GM18499 (cell line): ENCODE results near the gene GPR160.

Experiments used
- ATAC-seq: cut with Tn5 transposase; IDR thresholded peaks from one replicate; pipeline ENCODE4 v1.9.1; 2021; ENCODE audit warnings: moderate number of reproducible peaks; ENCODE audit not compliant: insufficient read depth, unreplicated experiment

Gene GPR160

DNA sequence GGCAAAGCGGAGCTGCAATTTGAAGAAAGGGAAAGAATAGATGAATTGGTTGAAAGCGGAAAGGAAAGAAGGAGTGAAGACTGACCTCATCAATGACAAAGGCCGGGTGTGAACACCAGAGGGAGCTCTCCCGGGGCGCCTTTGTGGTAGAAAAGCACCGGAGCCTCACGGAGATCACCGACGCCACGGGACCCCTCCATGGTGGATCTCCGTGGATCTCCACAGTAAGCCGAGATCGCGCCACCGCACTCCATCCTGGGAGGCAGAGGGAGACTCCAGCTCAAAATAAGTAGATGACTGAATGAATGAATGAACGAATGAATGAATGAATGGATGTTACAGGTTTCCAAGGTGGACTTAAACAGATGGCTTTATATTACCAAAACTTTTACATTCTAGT, 25.0 kb downstream of the GPR160 start:
- ATAC-seq: no peak

- ATAC-seq: no peak
Observed at GRCh38 chr3:170063691-170064090, 25.9 kb downstream of the GPR160 start.

DNA sequence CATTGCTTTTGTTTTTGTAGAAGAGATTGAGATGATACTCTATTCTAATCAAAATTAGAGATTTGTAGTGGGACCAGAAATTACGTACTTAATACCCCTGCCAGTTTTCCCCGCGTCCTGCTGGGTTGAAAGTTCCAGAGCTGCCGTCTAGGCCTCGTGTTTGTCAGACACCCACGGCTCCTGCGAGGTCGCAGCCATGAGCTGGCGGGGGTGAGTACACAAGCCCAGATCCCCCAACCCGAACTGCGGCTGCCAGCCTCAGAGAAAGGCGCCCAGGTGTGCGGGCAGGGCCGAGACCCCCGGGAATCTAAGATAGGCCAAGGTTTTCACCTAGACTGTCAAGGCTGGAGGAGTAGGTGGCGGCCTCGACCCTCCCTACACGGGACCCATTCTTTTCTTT, 26.3 kb downstream of the GPR160 start:
- ATAC-seq: no peak

DNA sequence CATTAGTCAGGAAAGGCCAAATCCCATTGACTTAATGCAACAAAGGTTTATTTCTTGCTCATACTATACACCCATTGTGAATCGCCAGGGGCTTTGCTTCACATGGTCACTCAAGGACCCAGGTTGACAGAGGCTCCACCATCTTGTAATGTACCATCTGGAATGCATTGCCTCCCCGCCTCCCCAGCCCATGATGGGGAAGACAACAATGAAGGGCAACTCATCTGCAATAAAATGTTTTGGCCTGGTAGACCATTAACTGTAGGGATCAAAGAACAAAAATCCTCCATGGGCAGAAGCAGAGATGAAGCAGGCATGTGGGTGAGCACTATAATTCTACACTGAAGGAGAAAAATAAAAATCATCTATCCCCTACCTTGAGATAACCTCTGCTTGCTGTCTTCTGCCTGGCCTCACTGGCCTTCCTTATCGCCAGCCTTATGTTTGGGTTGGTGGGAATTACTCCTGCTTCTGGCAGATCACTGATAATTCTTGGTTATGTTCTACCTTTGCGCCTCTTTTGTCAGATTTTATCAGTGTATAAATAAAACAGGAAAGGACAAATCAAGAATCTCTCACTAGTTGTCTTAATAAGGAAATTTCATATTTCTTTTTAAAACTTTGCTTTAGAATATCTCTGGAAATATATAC, 37.8 kb downstream of the GPR160 start:
- ATAC-seq: no peak

GRCh38 chr3:170076715-170077238, 39.0 kb downstream of the GPR160 start:
- ATAC-seq: no peak

DNA sequence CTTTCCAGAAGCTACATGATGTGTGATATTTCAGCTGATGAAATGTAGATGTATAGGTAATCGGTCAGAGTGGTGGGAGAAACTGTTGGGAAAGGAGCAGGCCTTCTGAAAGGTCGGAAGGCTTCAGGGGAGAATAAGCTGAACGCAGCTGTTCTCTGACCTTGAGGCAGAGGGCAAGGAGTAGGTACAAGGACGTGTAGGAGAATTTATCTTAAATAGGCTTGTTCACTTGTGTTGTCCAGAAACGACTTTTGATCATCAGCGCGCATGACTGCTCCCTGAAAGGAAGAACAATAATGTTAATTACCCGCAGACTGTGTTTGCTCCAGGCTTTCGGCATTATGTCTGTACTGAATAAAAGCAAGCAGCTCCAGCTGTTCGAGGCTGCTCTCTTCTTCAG, 39.6 kb downstream of the GPR160 start:
- no peak for ATAC-seq

DNA sequence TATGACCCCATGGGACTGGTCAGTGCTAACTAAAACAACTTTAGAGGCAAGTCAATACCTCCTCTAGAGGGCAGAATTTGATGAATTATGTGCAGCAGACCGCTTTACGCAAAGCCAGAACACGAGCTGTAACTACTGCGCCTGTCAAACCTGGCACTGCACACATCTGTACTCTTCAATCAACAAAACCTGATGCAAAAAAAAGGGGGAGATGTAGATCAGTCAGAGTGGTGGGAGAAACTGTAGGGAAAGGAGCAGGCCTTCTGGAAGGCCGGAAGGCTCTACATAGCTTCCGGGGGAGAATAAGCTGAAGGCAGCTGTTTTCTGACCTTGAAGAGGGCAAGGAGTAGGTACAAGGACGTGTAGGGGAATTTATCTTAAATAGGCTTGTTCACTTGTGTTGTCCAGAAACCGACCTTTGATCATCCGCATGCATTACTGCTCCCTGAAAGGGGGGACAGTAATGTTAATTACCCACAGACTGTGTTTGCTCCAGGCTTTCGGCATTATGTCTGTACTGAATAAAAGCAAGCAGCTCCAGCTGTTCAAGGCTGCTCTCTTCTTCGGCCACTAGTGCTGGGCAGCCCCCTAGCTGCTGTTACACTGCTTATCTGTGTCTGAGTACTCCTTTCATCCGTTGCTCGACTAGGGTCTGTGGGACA, 41.0 kb downstream of the GPR160 start:
- ATAC-seq: no peak

DNA sequence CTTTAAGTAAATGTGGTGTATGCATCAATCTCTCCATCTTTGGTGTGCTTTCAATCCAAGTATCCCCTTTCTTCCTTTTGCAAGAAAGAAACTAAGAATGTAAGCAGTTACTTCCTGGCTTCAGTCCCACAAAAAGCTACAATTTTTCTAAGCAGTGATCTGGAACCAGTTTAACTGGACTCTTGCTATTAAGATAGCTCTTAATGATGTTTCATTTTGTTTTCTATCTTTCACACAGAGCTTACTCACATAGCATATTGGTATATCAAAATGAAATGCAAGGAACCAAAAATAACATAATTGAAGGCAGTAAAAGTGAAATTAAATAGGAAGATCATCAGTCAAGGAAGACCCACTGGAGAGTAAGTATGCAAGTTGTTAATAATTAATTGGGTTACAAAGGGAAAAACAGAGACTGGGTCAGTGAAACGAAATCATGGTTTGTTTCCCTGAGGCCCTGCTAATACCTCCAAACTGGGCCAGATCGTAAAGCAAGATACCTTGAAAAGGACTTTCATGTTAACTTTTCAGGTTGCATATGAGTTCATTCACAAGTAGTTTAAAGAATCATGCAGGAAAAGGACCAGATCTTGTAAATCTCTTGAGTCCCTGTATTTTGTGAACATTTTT, 41.9 kb downstream of the GPR160 start:
- no peak for ATAC-seq

DNA sequence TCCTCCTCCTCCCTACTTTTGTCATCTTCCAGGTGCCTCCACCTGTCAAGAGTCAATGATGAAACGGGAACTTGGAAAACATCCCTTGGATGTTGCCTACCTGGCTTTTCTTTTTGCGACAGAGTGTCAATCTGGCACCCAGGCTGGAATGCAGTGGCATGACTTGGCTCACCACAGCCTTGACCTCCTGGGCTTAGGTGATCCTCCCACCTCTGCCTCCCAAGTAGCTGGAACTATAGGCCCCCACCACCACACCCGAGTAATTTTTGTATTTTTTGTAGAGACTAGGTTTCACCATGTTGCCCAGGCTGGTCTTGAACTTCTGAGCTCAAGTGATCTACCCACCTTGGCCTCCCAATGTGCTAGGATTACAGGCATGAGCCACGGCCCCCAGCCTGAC, 42.8 kb downstream of the GPR160 start:
- no peak for ATAC-seq

DNA sequence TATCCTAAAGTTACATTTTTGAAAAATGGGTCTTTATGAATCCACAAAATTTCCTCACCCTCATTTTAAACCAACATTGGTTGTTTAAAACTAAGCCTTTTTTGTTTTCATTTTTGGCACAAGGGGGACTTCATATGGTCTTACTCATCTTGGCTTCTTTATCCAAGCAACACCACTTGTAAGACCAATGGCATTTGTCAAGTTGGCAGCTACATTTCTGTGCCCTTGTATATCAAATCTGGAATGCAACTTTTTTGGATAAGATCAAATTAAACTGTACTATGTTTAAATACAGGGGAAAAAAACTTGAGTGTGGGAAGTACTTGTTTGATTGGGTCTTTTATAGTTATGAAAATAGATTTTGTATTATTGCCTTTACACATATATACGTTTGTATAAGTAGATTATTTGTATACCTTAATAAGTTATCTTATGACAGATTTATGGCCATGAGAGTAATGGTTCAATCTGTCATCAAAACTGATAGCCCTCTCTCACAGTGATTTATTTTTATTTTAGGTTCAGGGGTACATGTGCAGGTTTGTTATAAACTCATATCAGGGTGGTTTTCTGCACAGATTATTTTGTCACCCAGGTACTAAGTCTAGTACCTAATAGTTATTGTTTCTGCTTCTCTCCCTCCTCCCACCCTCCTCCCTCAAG, 43.4 kb downstream of the GPR160 start:
- no peak for ATAC-seq

GRCh38 chr3:170083343-170083742, 45.5 kb downstream of the GPR160 start:
- ATAC-seq: no peak

DNA sequence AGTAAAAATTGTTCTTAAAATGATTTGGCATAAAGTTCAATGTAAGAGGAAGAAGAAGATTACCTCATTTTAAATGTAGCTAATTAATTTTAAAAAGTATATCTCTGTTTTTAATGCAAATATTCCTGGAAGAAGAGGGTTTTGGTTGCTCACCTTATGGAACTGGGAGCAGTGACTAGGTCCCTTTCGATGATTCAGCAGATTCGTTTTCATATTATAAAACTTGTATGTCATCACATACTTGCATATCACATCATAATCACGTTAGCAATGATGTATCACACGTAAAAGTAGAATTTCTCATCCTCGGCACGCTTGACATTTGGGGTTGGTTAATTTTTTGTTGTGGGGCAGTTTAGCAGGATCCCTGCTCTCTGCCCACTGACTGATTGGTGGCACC, 47.6 kb downstream of the GPR160 start:
- ATAC-seq: no peak

DNA sequence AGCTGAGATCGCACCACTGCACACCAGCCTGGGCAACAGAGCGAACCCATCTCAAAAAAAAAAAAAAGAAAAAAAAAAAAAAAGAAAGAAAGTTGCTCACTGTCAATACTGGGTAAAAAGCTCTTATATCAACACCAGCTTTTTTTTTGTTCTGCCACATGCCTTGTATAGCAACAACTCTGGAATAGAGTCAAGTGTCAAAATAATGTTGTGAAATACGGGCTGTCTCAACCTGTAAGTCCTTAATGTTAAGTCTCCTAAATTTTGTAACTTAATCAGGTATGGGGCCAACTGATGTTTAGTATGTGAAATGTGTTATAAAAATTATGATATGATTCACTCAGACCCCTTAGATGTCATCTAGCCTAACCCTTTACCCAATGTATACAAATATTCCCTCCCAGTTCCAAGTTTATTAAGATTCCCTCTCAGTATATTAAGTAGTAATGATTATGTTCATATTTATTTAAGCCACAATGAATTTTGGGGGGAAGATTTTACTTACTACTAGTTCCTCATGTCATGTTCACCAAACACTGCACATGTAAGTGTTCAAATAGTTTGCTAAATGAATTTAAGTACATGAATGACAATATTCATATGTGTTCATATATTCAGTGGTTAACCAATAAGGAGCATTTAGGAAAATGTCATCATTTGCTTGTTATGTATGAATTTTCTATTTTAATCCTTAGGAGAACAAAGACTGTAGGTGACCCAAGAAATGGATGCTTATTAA, 52.2 kb downstream of the GPR160 start:
- ATAC-seq: no peak

DNA sequence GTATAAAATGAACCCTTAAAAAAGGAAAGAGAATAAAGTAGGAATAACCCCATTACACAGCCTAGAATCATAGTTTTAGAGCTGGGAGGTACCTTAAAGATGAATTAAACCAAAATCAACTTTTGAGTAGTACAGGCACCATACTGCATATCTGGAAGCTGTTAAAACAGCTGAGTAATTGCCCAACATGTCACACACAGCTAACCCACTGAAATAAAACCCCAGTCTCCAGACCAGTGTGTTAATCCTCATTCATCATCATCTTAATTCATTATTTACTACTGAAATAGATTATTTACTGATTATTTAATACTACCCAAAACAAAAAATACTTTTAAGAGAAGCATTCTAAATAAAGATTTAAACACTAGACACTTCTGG, 52.8 kb downstream of the GPR160 start:
- ATAC-seq: no peak

DNA sequence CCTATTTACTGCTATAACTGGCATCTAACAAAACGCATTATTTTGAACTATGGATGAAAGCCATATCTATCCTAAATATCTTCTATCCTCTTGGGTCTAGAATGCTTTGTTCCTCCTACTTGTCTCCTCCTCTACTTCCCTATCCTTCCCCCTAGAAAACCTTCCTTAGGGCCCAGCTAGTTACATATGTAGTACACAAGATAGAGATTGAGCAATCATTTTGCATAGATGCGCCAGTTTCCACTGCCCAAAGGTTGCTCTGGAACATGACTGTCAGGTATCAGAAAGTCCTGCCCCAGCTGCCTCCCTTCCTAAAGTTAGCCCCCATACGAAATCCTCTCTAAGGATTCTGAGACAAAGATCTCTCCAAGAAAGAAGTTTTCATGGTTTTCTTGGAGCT, 55.1 kb downstream of the GPR160 start:
- ATAC-seq: no peak

DNA sequence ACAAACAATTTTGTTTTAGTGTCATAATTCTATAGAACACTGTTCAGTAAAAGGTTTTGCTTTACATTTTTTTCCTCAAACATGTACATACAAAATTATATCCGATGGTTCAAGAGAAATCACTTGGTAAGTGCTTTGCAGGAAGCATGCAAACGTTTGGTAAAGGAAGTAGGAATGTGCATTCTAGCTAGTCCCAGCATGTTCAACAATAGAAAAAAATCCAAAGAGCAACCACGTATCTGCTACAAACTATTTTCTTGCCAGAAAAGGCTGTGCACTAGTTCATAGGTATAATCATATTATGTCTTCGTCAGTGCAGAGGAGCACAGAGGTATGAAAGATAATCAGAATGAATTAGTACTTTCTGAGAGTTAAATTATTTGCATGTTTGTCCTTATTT, 58.0 kb downstream of the GPR160 start:
- ATAC-seq: no peak

DNA sequence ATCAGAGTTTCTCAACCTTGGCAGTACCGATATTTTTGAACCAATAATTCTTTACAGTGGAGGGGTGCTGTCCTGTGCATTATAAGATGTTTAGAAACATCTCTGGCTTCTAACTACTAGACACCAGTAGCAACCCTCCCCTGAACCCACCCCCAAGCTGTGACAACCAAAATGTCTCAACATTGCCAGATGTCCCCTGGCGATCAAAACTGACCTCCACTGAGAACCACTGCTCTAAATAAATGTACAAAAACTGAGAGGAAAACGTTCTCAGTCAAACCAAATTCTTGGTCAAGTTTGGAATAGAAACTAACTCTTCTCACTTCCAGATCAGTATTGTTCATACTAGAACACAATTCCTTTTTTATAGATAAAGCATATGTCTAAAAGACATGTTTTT, 58.5 kb downstream of the GPR160 start:
- ATAC-seq: no peak

DNA sequence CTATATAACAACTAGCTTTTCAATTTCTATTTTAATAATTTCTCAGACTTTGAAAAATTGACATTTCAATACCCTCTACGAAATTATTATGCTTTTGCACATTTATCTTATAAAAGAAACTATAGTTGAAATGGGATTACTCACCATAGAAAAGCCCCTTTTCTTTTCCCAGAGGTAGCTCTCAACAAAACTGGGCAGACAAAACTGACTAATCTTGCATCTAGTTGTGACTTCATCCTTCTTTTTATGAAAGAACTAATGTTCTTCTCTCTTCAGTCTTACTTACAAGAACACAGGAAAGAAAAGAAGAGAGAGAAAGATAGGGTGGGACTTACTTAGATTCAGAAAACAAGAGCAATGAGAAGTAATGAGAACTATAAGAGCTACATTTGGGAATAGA, 61.0 kb downstream of the GPR160 start:
- no peak for ATAC-seq

DNA sequence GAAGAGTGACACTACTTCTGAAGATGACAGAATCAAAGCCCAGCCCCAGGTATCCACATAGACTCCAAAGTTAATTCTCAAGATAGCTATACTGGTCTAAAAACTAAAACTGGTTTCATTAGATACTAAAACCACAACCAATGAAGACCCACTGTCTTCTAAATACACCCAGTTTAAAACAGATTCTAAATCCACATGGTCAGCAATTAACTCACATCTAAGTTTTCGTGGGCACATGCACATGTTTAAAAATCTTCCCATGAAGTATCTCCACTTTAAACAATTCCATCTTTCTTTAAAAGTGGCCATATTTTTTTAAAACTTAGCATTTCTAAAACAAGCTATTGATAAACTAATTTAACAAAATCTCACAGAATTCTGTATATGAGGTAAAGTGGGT, 63.1 kb downstream of the GPR160 start:
- ATAC-seq: no peak

DNA sequence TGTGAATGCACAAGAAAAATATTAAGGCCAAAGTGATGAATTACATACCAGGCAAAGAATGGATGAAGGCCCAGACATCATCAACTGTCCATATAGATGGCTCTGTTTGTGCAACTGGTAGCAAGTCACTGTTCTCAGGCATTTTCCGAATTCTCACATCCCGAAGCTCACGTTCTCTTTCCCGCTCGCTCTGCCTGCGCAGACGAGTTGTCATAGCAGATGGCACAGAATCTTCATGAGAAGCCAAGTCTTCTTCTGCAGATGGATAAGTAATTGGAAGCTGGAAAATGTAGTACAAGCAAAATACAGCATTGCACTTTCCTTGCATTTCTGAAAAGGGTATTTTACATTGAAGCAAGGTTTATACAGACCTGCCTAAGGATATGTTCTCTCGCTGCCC, 64.6 kb downstream of the GPR160 start:
- ATAC-seq: no peak

DNA sequence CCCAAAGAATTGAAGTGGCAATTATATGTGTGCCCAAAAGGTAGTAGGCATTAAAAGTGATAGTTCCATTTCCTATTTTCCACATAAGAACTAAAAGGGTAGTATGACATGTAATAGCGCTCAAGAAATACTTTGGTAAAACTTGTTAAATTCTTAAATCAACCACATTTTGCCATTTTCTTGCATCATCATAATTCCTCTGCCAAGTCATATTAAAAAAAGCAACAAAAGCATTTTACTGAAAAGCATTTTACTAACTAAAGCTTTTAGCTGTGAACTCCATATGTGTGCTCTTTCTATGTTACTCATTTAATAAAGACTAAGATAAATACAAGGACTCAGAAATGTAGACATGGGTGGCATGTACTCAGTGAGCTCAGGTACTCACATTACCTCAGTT, 70.1 kb downstream of the GPR160 start:
- no peak for ATAC-seq
